ENCODE measurements around the gene WASHC2A.
"Not testable (repeated sequence)": the region's sequence is repeated elsewhere in the genome, so short reads cannot be mapped to it uniquely, and the experiment has no call there.

Gene WASHC2A, protein sequence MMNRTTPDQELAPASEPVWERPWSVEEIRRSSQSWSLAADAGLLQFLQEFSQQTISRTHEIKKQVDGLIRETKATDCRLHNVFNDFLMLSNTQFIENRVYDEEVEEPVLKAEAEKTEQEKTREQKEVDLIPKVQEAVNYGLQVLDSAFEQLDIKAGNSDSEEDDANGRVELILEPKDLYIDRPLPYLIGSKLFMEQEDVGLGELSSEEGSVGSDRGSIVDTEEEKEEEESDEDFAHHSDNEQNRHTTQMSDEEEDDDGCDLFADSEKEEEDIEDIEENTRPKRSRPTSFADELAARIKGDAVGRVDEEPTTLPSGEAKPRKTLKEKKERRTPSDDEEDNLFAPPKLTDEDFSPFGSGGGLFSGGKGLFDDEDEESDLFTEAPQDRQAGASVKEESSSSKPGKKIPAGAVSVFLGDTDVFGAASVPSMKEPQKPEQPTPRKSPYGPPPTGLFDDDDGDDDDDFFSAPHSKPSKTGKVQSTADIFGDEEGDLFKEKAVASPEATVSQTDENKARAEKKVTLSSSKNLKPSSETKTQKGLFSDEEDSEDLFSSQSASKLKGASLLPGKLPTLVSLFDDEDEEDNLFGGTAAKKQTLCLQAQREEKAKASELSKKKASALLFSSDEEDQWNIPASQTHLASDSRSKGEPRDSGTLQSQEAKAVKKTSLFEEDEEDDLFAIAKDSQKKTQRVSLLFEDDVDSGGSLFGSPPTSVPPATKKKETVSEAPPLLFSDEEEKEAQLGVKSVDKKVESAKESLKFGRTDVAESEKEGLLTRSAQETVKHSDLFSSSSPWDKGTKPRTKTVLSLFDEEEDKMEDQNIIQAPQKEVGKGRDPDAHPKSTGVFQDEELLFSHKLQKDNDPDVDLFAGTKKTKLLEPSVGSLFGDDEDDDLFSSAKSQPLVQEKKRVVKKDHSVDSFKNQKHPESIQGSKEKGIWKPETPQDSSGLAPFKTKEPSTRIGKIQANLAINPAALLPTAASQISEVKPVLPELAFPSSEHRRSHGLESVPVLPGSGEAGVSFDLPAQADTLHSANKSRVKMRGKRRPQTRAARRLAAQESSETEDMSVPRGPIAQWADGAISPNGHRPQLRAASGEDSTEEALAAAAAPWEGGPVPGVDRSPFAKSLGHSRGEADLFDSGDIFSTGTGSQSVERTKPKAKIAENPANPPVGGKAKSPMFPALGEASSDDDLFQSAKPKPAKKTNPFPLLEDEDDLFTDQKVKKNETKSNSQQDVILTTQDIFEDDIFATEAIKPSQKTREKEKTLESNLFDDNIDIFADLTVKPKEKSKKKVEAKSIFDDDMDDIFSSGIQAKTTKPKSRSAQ (N-terminal part only)

DNA sequence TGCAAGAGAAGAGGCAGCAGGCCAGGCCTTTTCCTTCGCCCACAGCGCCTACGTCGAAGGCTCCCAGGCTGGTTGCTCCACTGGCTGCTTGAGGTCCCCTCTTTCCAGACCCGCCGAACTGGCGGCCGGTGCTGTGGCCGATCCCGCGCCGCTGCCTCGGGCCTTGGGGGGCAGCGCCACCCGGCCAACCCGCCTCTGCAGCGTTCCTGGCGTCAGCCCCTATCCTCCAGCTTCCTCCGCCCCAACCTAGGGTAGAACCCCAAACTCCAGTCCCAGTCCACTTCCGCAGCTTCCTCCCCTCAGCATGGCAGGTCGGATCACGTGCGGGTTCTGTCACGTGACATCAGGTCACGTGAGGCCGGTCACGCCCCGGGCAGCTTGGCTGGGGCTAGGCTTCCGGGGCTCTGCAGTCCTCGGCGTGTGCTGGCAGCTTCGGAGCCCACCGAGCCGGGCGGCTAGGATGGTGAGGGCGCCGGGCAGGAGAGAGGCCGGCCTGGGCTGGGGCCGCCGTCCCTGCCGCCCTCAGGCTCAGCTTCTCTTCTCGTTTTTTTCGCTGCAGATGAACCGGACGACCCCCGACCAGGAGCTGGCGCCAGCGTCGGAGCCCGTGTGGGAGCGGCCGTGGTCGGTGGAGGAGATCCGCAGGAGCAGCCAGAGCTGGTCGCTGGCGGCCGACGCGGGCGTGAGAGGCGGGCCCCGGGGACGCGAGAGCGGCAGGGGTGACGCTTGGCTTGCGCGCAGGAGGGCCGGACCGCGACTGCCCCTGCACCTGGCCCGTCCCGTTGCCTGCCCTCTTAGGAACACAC, at the start of gene WASHC2A:
TSS of gene WASHC2A (plus strand) at position 409 of the 806 bp plus-strand sequence. CDS start at position 461, 52 bp downstream.
- peak; percentile 68 for DNase-seq (ENCODE audit: low spot score)

DNA sequence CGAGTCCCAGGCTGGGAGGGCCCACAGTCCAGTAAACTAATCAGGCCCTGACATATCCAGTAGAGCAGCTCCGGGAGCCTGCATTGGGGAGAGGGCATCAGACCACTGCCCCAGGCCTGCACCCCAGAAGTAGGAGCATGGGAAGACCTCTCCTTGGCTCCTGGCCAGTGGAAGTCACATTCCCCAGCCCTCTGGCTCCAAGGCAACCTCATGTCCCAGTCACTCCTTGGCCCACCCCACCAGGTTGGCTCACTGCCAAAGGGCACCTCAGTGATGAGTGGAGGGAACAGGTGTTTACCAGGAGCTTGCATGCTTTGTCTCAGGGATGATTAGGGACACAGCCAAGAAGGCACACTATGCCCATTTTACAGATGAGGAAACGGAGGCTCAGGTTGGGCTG, 48.5 kb upstream of the WASHC2A start:
- DNase-seq (ENCODE audit: low spot score), result peak; percentile 1

DNA sequence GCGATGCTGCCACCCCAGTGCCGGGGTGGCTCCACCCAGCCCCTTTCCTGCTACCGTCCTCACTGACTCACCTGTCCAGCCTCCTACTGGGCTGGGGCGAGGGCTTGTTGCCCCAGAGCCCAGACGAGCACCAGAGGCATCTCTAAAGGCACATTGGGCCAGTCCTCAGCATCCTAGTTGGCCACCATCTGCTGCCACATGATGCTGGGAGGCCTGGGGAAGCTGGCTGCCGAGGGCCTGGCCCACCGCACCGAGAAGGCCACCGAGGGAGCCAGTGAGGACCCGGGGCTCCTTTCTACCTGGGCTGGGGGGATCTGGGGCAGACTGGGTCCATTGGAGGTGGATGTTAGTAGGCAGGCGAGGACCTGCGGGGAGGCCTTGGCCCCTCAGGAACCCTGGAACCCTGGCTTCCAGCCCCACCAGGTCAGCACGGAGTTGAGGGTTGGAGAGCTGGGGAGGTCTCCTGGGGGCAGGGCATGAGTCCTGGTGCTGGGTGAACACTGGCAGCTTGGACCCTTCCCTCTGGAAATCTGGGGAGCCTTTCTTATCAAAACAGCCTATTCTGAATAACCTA, 47.2 kb upstream of the WASHC2A start:
- peak; percentile 1 for DNase-seq (ENCODE audit: low spot score)

DNA sequence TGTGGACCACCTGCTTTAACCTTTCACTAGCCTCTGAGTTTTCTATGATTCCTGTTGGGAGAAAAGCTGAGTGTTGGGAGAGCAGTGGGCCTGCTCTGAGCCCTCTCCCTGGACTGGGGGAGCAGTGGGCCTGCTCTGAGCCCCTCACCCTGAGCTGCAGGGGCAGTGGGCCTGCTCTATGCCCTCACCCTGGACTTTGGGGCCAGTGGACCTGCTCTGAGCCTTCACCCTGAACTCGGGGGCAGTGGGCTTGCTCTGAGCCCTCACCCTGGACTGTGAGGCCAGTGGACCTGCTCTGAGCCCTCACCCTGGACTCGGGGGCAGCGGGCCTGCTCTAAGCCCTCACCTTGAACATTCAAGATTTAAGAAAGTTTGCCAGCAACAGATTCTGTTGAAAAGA, 46.1 kb upstream of the WASHC2A start:
- peak; percentile 3 for DNase-seq (ENCODE audit: low spot score)

DNA sequence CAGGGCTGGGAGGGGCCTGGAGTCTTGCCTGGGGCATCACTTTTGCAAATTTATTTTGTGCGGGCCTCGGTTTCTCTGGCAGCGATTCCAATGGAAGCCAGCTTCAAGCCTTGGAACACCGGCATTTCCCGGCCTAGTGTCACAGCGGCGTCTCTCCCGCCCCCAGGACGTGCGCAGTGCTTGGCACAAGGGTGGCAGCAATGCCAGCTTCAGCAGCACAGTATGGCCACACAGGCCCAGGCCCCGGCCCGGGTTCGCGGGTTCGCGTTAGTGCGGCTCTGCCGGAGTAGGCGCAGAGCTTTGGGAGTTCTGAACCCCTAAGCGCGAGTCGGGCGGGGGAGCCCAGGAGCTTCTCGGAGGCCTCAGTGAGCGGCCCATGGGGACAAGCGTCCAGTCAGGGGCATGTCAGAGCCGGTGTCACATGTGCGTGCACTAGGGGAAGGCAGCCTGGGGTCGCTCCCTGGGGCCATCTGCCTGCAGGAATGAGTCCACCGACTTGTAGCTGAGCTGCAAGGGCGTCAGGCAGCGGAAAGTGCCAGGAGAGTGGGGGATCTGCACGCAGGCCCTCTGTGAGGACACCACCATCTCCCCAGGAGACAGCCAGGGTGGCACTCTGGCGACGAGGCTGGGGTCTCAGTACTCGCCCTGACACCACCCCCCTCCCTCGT, 42.9 kb upstream of the WASHC2A start:
- not testable (repeated sequence) for DNase-seq (ENCODE audit: low spot score)

DNA sequence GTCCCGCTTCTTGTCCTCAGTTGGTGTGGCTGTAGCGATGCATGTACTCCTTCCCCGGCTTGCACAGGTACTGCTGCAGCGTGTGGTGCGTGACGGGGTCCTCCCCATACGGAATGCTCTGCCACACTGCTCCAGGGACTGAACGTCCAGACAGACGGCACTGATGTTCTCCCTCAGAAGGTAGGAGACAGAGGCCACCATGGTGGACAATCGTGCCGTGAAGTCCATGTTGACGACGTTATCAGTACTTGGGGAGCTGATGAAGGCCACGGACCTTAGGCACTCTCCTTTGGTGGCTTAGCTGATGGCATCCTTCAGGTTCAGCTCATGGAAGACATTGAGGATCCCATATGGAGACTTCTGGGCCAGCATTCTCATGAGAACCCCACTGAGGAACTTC, 42.1 kb upstream of the WASHC2A start:
- no peak for DNase-seq (ENCODE audit: low spot score)

DNA sequence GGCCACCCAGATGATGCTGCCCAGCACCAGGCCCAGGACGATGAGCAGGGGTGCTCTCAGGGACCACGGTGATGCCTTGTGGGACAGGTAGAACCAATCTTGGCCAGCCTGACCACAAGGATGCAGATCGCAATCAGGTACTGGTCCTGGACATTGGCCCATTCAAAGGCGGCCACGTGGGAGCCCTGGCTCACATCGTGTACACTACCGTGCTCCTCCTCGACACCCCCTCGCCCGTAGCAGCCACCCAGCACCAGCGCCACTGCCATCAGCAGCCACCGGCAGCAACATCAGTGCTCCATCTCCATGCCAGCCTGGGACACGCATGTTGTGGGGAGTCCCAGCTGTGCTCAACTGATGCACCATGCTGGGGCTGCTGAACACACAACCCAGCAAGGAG, 40.6 kb upstream of the WASHC2A start:
- DNase-seq (ENCODE audit: low spot score), result no peak

DNA sequence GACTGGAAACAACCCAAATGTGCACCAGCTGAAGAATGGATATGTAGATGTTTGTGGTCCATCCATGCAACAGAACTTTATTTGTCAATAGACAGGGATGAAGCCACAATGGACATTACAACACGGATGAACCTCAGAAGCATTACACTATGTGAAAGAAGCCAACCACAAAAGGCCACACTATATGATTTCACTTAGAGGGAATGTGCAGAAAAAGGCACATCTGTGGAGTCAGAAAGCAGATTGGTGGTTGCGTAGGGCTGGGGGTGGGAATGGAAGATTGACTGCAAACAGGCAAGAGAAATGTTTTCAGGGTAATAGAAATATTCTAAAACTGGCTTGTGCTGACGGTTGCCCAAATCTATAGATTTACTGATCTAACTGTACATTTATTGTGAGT, 34.3 kb upstream of the WASHC2A start:
- peak; percentile 53 for DNase-seq (ENCODE audit: low spot score)

DNA sequence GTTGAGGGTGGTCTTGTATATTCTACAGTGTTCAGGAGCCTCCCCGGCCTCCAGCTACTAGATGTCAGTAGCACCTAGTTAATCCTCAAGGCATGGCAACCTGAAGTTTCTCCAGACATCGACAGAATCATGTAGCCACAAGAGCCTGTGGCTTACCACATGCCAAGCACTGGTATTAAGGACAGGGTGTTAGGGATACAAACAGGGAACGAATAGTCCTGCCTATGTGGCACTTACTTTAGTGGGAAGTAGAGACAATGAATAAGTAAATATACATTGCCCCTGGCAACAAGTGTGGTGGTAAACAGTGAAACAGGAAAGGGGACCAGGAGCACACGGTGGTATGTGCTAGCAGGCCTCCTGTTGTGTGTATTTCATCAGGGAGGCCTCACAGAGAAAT, 32.4 kb upstream of the WASHC2A start:
- DNase-seq (ENCODE audit: low spot score), result not testable (repeated sequence)

DNA sequence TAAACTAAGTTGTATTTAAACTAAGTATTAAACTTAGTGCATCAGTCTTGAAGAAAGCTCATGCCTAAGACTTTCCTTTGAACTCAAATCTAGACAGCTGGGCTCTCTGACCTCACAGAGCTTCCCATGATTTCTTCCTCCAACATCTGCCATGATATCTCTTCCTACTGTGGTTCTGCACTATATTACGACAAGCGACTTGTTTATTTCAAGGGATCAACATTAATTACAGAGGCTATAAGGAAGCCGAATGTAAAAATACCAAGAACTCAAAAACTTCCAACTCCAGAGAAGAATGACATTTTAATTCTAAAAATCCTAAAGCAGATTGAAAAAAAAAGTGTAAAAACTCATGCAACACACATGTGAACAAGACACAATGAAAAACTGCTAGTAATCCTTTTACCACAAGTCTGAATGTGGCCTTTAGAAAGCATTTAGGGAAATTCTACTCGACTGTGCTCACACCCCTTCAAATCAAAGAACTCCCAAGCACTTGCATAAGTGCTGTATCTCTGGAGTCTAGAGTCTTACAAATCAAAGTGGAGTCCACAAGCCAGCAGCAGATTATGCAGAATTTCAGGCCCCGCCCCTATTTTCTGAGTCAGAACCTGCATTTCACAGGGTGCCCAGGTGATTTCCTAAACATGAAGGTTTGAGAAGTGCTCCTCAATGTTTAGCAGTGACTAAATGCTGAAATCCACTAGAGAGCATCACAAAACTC, 22.7 kb upstream of the WASHC2A start:
- DNase-seq (ENCODE audit: low spot score), result no peak

DNA sequence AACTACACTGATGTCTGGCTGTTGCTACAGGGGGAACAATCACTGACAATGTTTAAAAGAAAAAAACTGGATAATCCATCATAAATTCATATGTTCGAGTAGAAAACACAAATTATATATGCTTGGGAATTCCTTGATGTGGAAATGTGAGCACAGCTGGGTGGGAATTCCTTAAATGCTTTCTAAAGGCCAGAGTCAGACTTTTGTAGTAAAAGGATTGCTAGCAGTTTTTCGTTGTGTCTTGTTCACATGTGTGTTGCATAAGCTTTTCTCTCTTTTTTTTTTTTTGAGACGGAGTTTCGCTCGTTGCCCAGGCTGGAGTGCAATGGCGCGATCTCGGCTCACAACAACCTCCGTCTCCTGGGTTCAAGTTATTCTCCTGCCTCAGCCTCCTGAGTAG, 21.3 kb upstream of the WASHC2A start:
- peak; percentile 10 for DNase-seq (ENCODE audit: low spot score)

DNA sequence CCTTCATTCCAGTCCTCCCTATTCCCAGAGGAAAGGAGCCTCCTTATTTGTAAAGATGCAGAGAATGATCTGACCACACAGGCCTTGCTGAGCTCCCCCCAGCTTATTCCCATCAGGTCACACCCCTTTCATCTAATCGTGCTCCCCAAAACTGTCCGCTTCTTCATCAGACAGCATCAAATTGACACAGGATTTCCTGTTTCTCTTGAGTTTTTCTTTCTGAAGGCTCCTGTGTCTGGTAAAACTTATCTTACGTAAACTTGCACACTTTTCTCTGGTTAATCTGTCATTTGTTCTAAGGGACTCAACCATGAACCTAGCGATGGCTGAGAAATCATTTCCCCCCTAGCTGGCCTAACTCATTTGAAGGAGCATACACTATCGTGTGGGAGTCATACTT, 20.2 kb upstream of the WASHC2A start:
- DNase-seq (ENCODE audit: low spot score), result not testable (repeated sequence)

DNA sequence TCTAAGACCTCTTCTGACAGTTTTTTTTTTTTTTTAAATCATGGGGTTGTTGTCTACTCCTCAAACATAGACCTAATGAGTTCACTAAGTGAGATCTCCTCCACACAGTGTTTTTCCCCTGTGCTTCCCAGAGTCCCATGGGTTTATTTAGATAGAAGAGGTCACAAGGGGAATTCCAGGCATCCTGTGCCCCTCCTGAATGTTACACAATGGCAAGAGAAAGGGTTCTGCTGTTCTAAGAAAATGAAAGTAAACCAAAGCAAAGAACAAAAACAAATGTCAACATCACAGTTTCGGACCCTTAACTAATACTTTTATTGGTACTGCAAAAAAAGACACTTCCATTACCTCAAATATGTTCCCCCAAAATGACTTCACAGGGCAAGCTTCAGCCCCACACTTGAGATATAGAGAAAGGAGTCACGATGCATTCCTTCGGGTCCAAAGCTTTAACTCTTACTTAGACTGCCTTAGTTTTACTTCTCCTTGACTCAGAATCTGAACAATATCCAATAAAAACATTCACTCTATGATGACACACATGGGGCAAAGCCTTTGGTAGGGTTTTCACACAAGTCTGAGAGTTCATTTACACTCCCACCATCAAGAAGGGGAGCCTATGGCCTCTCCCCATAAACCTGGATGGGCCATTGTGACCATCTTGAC, 15.6 kb upstream of the WASHC2A start:
- DNase-seq (ENCODE audit: low spot score), result peak; percentile 38

DNA sequence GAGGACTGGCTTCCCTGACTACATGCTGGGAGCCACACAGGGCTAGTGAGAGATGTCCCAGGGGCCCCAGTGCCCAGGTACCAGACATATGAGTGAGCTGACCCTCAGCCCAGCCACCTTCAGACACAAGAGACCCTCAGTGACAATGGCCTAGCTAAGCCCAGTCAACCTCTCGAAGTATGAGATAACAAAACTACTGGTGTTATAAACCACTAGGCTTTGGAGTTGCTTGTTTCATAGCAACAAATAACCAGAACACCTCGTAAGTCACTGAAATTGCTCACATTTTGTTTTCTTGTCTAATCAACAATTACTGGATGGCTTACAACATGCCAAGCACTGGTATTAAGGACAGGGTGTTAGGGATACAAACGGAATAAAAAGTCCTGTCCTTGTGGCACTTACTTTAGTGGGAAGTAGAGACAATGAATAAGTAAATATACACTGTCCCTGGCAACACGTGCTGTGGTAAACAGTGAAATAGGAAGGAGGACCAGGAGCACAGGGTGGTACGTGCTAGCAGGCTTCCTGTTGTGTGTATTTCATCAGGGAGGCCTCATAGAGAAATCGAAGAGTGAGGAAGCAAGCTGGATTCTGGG, 14.9 kb upstream of the WASHC2A start:
- not testable (repeated sequence) for DNase-seq (ENCODE audit: low spot score)

DNA sequence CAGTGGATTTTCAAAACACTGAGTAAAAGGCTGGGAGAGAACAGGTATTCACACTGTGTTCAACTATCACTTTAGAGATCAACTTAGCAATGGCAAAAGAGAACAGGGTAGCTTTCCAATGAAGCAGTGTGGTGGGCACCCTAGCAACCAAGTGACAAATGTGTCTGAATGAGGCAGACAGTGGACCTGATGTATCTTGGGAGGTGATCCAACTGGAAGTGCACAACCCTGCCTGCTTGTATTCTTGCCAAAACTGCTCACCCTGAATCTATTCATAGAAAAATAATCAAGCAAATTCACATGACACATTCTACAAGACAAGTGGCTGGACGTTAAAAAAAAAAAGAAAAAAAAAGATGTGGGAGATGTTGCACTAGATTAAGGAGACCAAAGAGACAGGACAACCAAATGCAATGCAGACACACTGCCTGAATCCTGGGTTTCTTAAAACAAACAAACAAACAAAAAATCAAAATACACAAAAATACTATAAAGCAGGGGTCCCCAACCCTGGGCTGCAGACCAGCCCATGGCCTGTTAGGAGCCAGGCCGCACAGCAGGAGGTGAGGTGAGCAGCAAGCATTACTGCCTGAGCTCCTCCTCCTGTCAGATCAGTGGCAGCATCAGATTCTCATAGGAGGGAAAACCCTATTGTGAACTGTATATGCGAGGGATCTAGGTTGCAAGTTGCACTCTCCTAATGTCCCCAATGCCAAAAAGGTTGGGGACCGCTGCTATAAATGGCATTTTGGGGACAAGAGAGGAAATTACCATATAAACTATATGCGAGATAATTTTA, 12.1 kb upstream of the WASHC2A start:
- DNase-seq (ENCODE audit: low spot score), result not testable (repeated sequence)

DNA sequence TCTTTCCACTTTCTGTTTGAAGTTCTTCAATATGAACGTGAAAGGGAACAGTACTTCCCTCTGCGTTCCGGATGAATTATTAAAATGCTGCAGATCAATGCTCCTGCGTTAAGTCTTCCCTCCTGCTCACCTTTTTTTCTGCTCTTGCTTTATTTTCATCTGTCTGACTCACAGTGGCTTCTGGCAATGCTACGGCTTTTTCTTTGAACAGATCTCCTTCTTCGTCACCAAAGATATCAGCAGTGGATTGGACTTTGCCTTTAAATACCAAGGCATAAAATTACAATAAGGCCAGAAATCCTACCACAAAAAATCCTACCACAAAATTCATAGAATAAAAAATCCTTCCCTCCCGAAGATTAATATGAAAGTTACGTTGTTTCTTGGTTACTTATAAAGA, 11.1 kb upstream of the WASHC2A start:
- DNase-seq (ENCODE audit: low spot score), result not testable (repeated sequence)

DNA sequence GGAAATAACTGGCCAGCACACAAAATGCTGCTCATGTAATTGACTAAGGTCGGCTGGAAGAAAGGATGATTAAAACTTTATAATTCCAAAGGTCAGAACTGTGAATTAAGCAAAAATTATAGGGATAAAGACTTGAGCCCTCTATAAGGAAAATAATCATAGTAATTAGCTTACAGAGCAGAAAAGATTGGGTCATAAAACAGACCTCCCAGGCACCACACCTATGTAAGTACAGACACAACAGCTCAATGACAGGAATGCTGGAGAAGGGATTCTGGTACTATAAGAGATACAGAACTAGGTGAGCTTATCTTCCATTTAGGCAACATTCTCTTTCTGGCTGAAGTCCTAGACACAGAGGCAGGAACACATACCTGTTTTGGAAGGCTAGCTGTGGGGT, 9.0 kb upstream of the WASHC2A start:
- not testable (repeated sequence) for DNase-seq (ENCODE audit: low spot score)

DNA sequence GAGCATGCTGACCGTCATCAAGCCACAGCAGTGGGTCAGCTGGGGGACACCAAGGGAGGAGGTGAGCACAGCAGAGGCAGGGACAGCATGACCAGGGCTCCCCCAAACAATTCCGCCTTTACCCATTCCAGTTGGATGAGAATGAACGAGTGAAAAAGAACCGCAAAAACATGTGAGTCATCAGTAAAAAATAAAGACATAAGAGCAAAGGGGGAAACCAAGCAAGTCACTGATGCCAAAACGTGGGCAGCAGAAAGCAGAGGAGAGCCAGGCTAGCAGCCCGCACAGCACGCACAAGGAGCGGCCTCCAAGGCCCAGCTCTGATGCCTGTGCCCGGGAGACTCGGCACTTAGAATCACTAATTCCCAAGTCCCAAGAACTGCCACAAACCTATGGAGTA, 7.8 kb upstream of the WASHC2A start:
- not testable (repeated sequence) for DNase-seq (ENCODE audit: low spot score)

Measured in AG20443 (cell line).